Activated CD8-positive, alpha-beta memory T cell treated with anti-CD3 and anti-CD28 coated beads for 1 hour (primary cell): ENCODE results near the gene RCOR1.
"Not testable (repeated sequence)": the region's sequence is repeated elsewhere in the genome, so short reads cannot be mapped to it uniquely, and the experiment has no call there.

ENCODE experiments used
- DNase-seq, 2 donors: peaks; one replicate each; pipeline ENCODE4 v3.0.0-alpha.2; 2020; ENCODE audit warnings: low read depth in 1 of 2; ENCODE audit errors: extremely low read depth in 1 of 2

Gene RCOR1

DNA sequence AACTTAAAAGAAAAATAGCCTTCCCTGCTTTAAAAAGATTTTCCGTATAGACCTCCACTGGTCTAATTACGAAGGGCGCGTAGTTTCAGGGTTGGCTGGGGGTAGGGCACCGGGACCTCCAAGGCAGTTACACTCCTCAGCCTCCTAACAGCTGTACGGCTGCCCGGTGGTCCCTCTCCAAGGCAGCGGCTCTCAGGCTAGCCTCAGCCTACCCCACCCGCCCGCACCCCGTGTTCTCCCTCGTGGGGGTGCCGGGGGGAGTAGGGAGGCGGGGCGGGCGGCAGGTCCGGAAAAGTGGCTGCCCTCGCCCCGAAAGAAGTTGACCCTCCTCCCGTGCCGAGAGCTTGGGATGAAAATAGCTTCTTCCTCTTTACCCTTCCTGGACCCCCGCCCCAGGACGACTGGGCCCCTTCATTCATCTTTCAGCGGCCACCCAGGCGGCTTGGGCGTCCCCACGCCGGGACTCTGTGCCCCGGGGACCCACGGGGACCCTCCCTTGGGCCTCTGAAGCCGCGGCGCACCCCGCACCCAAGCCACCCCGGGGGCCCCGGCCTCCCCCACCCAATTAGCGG lies 991 bp upstream of the RCOR1 start:
- peak in 1 of 2 donors; percentile 22 for DNase-seq

DNA sequence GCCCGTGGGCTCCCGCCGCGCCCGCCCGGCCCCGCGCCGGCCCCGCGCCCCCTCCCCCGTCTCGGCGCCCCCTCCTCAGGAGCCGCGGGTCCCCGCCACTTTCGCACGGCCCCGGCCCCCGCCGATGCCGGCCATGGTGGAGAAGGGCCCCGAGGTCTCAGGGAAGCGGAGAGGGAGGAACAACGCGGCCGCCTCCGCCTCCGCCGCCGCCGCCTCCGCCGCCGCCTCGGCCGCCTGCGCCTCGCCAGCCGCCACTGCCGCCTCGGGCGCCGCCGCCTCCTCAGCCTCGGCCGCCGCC lies 263 bp downstream of the RCOR1 start:
- DNase-seq, result no peak

DNA sequence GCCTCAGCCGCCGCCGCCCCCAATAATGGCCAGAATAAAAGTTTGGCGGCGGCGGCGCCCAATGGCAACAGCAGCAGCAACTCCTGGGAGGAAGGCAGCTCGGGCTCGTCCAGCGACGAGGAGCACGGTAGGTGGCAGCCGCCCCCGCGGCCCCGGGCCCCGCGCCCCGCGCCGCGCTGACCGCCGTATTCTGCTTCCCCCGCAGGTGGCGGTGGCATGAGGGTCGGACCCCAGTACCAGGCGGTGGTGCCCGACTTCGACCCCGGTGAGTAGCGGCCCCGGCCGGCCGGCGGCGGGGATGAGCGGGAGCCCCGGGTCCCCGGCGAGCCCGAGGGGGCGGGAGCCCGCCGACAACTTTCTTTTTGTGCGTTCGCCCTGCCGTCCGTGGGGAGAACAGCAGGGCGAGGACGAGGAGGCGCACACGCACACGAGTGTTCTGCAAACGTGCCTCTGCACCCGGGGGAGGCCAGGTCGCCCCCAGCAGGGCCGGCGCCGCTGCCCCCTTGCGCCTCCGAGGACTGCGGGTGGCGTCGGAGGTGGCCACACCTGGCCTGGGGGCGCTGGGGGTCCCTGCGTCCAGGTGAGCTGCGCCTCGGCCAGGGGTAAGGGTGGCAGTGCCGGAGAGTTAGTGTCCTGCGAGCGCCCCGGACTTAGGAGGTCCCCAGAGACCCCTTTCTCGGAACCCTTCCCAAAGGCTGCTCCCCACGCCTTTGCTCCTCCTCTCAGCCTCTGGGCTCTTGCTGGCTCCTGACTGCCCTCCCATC lies 794 bp downstream of the RCOR1 start:
- peak in 1 of 2 donors; percentile 41 for DNase-seq

DNA sequence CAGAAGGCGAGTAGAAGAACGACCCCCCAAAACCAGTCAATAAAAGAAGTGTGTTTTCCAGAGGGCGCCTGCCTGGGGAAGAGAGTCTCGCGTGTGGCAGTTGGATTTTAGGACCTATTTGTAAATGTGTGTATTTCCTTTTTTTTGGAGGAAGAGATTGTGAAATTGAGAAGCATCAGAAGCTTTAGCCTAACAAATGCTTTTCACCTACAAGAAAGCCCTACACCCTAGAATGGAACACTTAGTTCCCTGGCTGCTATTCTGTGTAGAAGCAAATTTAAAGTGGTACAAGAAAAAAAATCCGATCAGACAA lies 1.3 kb downstream of the RCOR1 start:
- DNase-seq, result no peak

DNA sequence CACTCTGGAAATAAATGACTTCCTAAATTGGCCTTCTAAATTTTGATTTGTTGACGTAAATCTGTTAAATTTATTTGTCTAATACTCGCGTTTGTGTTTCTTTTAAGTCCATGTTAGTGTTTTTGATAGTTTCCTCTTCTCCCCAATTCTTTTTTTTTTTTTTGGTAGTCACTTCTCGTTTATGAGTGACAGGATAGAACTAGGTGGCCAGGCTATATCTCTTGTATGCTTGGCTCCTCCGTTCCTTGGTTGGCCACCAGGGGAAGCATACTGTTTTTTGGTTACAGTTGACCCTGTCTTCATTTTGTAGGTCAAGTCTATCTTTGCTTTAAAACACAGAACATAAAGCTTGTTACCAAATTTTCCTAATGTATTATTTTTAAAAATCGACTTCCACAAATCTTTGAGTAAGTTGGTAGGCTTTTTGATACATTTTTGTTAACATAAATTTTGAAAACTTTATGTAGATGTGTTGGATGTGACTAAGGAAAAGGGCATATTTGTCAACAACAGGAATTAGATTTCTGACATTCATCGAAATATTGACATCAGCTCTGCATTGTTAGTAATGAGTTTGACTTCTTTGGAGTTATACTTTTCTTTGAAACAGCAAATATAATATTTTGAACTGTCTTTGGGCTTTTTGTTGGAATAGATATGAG lies 2.2 kb downstream of the RCOR1 start:
- peak in 1 of 2 donors; percentile 19 for DNase-seq

DNA sequence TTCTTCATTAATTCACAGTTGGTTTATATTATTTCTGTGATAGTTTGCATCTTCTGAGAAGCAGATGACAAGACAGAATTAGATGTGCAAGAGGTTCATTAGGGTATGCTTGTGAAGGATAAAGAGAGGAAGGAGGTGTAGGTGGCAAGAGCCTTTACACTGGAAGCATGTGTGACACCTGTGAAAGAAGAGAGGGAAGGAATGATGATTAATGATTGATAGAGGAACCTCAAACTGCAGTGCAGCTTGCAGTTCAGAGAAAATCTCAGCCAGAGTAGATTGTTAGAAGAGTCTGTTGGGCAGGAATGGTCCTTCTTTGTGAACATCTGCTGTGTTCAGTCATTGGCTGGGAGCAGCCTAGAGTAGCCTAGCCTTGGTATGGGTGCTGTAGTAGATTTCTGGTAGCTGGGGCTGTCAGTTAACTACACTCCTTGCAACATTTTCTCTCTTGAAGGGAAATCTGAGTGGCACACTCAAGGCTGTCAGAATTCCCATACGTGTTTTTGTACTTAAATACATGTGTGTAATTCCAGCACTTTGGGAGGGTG lies 9.0 kb downstream of the RCOR1 start:
- no peak for DNase-seq

DNA sequence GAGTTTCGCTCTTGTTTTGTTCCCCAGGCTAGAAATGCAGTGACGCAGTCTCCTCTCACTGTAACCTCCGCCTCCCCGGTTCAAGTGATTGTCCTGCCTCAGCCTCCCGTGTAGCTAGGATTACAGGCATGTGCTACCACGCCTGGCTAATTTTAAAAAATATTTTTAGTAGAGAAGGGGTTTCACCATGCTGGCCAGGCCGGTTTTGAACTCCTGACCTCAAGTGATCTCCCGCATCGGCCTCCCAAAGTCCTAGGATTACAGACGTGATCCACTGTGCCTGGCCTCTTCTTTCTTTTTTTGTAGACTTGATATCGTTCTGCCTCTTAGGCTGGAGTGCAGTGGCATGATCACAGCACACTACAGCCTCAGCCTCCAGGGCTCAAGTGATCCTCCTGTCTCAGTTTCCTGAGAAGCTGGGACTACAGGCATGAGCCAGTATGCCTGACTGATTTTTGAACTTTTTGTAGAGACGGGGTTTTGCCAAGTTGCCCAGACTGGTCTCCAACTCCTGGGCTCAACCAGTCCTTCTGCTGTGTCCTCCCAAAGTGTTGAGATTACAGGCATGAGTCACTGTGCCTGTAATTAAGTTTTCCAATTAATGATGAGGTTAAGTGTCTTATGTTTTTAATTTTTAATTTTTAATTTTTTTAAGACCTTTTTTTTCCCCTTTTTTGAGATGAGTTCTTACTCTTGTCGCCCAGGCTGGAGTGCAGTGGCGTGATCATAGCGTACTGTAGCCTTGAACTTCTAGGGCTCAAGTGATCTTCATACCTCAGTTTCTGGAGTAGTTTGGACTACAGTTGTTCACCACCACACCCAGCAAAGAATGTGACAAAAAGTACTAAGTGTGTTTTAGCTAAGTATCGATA lies 10.2 kb downstream of the RCOR1 start:
- DNase-seq, result no peak

DNA sequence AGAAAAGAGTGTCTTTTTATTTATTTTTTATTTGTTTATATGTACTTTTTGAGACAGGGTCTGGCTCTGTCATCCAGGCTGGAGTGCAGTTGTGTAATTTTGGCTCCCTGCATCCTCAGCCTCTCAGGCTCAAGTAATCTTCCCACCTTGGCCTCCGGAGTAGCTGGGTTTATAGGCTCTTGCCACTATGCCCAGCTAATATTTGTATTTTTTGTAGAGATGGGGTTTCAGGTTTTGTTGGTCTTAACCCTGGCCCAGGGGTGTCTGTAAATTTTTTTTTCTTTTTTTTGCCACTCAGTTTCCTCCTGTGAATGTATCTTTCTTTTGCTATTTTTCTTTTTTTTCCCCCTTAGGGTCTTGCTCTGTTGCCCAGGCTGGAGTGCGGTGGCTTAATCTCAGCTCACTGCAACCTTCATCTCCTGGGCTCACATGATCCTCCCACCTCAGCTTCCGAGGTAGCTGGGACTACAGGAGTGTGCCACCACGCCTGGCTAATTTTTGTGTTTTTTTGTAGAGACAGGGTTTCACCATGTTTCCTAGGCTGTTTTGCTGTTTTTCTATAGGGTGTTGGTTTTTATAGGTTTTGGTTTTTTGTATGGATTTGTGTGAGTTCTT lies 11.0 kb downstream of the RCOR1 start:
- DNase-seq, result no peak

DNA sequence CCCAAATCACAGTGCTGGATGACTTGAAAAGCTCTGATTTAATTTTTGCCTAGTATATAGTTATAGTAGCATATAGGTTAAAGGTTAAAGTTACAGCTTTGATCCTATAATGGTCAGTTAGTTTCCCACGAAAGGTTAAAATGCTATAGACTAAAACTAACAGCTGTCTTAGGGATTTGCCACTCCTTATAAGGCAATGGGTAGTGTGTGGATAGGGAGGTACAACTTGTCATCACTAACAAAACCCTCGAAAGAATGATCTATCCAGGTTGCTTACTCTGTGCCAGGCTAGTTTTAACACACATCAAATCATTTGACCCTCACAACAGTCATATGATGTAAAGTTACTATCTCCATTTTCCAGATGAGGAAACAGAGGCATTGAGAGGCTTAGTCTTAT lies 11.7 kb downstream of the RCOR1 start:
- no peak for DNase-seq

DNA sequence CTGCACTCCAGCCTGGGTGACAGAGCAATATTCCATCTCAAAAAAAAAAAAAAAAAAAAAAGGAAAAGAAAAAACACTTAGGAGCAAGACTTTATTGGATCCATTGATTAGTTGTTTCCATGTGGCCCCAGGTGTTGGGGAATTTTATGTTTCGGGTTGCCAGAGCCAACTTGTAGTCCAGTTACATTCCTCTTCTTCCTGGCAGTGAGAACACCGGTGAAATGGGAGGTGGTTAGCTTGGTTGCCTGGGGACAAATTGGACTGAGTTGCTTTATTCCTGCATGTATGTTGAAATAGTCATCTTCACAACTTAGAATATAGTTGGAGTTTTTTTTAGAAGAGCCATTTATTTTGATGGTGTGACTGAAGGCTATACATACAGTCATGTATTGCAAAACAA lies 12.6 kb downstream of the RCOR1 start:
- DNase-seq, result no peak

DNA sequence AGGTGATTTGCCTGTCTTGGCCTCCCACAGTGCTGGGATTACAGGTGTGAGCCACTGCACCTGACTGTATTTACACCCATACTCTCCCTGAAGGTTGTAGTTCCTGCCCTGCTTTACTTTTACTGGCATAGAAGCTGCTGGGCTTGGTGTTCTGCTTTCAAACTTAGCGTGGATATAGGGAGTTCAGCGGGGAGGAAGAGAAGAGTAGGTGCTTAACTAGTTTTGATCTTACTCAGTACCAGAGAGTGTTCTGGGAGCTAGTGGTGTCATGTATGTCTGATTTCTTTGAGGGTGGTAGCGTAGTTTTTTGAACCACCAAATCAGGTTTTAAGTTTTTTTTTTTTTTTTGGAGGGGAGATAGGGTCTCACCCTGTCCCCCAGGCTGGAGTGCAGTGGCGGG lies 13.8 kb downstream of the RCOR1 start:
- no peak for DNase-seq

DNA sequence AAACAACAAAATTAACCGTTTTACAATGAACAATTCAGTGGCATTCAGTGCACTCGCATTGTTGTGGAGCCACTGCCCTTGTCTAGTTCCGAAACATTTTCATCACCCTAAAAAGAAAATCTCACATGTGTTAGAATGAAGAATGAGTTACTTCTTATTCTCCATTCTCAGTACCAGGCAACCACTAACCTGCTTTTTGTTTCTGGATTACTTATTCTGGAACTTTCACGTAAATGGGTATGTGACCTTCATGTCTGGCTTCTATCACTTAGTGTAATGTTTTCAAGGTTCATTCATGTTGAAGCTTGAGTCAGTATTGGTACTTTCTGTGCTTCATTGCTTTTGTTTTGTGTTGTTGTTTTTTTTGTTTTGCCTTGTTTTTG lies 15.6 kb downstream of the RCOR1 start:
- DNase-seq, result no peak

DNA sequence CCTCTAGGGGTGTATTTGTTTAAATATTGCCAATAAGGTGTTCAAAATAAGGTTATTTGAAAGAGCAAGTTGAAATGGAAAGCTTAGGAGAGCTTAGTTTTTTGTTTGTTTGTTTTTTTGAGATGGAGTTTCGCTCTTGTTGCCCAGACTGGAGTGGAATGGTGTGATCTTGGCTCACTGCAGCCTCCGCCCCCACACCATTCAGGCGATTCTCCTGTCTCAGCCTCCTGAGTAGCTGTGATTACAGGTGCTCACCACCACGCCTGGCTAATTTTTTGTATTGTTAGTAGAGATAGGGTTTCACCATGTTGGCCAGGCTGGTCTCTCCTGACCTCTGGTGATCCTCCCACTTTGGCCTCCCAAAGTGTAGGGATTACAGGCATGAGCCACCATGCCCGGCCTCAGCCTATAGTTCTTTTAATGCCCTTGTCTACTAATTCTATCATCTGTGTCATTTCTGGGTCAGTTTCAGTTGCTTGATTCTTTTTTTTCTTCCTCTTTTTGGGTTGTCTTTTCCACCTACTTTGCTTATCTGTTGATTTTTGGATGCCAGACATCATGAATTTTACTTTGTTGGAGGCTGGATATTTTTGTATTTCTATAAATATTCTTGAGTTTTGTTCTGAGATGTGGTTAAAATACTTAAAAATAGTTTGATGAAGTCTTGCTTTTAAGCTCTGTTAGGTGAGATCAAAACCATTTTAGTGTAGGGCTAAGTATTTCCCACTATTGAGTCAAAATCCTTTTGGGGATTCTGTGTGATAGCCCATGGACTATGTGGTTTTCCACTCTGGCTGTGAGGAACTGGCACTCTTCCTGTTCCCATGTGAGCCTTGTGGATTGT lies 18.7 kb downstream of the RCOR1 start:
- DNase-seq, result no peak

DNA sequence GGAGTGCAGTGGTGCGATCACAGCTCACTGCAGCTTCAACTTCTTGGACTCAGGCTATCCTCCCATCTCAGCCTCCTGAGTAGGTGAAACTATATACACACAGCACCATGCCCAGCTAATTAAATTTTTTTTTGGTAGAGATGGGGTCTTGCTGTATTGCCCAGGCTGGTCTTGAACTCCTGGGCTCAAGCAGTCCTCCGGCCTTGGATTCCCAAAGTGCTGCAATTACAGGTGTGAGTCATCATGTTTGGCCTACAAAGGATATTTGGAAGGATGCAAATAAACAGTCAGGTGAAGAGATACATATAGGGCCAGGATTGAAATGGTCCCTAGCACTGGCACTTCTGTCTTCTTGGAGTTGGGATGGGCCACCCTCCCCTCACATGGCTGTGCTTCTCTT lies 23.9 kb downstream of the RCOR1 start:
- no peak for DNase-seq

DNA sequence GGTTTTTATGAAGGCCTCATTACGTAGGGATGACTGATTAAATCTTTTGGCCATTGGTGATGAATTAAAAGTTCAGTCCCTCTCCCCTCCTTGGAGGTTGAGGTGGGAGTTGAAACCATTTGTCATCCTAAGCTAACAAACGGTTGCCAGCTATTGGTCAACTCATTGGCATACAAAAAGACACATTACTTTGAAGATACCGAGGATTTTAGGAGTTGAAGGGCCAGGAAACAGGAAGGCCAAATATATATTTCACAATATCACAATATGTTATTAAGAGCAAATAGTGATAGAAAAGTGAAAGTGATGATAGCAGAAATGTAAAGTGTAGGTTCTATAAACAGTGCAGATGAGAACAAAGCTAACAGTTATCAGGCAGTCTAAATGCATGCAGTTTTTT lies 24.4 kb downstream of the RCOR1 start:
- no peak for DNase-seq

DNA sequence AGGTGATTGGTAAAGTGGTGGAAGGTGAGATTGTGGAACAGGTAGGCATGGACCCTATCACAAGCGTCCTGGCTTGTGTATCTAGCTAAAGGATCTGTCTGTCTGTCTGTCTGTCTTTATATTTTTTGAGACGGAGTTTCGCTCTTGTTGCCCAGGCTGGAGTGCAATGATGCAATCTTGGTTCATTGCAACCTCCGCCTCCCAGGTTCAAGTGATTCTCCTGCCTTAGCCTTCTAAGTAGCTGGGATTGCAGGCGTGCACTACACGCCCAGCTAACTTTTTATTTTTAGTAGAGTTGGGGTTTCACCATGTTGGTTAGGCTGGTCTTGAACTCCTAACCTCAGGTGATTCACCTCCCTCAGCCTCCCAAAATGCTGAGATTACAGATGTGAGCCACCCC lies 26.6 kb downstream of the RCOR1 start:
- not testable (repeated sequence) for DNase-seq

DNA sequence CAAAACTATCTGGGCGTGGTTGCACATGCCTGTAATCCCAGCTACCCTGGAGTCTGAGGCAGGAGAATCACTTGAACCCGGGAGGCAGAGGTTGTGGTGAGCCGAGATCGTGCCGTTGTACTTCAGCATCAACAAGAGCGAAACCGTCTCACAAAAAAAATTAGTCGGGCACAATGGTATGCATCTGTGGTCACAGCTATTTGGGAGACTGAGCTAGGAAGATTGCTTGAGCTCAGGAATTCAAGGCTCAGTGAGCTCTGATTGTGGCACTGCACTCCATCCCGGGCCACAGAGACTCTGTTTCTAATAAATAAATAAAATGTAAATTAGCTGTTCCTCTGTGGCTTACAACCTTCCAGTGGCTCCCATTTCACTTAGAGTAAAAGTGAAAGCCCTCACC lies 28.0 kb downstream of the RCOR1 start:
- no peak for DNase-seq

DNA sequence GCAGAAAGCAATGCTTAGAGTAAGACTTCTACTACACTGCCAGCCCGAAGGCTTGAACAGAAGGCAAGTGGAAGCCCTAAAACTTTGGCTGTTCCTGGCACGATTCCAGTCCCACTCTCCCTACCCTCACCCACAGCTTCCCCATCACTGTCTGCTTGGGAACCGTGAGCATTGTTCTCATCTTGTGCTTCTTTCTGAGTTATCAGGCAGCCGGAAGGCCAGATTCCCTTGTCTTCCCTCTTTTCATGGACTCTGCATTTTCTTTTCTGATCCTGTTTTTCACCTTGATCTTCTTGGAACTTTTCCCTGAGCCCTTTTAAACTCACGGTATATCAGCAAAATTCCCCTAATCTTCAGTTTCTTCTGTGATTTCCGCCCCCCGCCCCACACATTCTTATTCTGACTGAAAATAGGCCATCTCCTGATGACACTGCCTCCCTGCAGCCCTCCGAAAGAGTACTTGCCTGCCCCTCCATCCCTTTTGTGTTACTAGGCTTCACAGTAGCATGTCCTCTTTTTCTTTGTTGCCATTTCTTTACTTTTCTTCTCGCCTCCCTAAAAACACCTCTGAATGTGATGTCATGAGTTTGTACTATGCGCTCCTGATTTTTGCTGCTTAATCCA lies 29.9 kb downstream of the RCOR1 start:
- no peak for DNase-seq

DNA sequence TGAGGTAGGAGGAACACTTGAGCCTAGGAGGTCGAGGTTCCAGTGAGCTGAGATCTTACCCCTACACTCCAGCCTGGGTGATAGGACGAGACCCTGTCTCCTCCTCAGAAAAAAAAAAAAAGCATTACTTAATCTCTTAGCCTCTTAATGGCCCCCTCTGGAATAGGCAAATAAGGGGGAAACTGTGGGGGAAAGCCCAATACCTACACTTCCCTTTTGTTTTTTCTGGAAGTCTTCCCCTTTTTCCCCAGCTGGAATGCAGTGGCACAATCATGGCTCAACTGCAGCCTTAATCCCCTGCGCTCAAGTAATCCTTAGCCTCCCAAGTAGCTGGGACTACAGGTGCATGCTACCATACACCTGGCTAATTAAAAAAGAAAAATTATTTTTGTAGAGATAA lies 32.2 kb downstream of the RCOR1 start:
- DNase-seq, result no peak
